HepG2 (cell line): ENCODE measurements around the gene KCNB1. TPM values are rescaled to one million over a fixed set of nuclear protein-coding genes. Genes with fewer than 3 reads are reported as not detected.
A peak's percentile ranks its signal among the peaks of the same experiment; 100 is the strongest.

Experiments used
- ARHGAP35 ChIP-seq: sonication (generic); formaldehyde crosslinking; IDR thresholded peaks from 2 replicates; pipeline ENCODE4 v1.9.0; 2022; ENCODE audit warnings: mild to moderate bottlenecking, inconsistent platforms, moderate library complexity, missing genetic modification reagents, borderline replicate concordance
- ARID3A ChIP-seq: IDR thresholded peaks from 2 replicates; pipeline ENCODE4 v1.6.1; 2012; ENCODE audit warnings: low read depth, low read length, improper control_type of control experiment
- ARNT ChIP-seq: fragments of 450-650 bp; IDR thresholded peaks from 2 replicates; pipeline ENCODE4 v1.6.1; 2017
- ARNTL ChIP-seq: sonication (generic); formaldehyde crosslinking; IDR thresholded peaks from 2 replicates; pipeline ENCODE4 v1.4.0; 2020; ENCODE audit warnings: mild to moderate bottlenecking, missing genetic modification reagents
- ATF3 ChIP-seq: sonication (generic); formaldehyde crosslinking; IDR thresholded peaks from 2 replicates; pipeline ENCODE4 v1.4.0; 2020; ENCODE audit warnings: missing genetic modification reagents
- EED ChIP-seq: sonication (generic); formaldehyde crosslinking; IDR thresholded peaks from 2 replicates; pipeline ENCODE4 v1.5.0; 2020; ENCODE audit warnings: mild to moderate bottlenecking, missing genetic modification reagents
- FOXJ3 ChIP-seq: sonication (generic); formaldehyde crosslinking; IDR thresholded peaks from 2 replicates; pipeline ENCODE4 v1.4.0; 2020; ENCODE audit warnings: missing genetic modification reagents, mild to moderate bottlenecking, borderline replicate concordance
- GATAD2A ChIP-seq: IDR thresholded peaks from 2 replicates; pipeline ENCODE4 v1.6.1; 2016
- HDAC1 ChIP-seq: sonication (generic); formaldehyde crosslinking; IDR thresholded peaks from 2 replicates; pipeline ENCODE4 v1.5.1; 2020; ENCODE audit warnings: mild to moderate bottlenecking, missing genetic modification reagents
- HINFP ChIP-seq: sonication (generic); formaldehyde crosslinking; IDR thresholded peaks from 2 replicates; pipeline ENCODE4 v1.4.0; 2020; ENCODE audit warnings: low read depth, mild to moderate bottlenecking, missing genetic modification reagents
- KDM5B ChIP-seq: sonication (generic); formaldehyde crosslinking; IDR thresholded peaks from 2 replicates; pipeline ENCODE4 v1.4.0; 2020; ENCODE audit warnings: missing genetic modification reagents, mild to moderate bottlenecking, borderline replicate concordance
- NONO ChIP-seq, 2 experiments: fragments of 450-650 bp in 1 of 2; sonication (generic) in 1 of 2; formaldehyde crosslinking in 1 of 2; IDR thresholded peaks in 1 of 2; conservative IDR thresholded peaks in 1 of 2; 2 replicates each; pipeline versions ENCODE4 v1.6.1 to v1.8.0; 2017 to 2022; ENCODE audit warnings: mild to moderate bottlenecking in 1 of 2, missing genetic modification reagents in 1 of 2, moderate library complexity in 1 of 2
- PITX1 ChIP-seq: sonication (generic); formaldehyde crosslinking; IDR thresholded peaks from 2 replicates; pipeline ENCODE4 v1.5.1; 2020; ENCODE audit warnings: mild to moderate bottlenecking, missing genetic modification reagents
- REL ChIP-seq: sonication (generic); formaldehyde crosslinking; conservative IDR thresholded peaks from 2 replicates; pipeline ENCODE4 v1.8.0; 2022; ENCODE audit warnings: mild to moderate bottlenecking, missing genetic modification reagents, moderate library complexity
- SPEN ChIP-seq: sonication (generic); formaldehyde crosslinking; IDR thresholded peaks from 2 replicates; pipeline ENCODE4 v1.5.1; 2020; ENCODE audit warnings: low read depth, mild to moderate bottlenecking, missing genetic modification reagents
- SUZ12 ChIP-seq: fragments of 150-350 bp; IDR thresholded peaks from 2 replicates; pipeline ENCODE4 v1.6.1; 2014; ENCODE audit warnings: low read depth, low read length
- TFE3 ChIP-seq: IDR thresholded peaks from 2 replicates; pipeline ENCODE4 v1.6.1; 2016
- TOPORS ChIP-seq: sonication (generic); formaldehyde crosslinking; IDR thresholded peaks from 2 replicates; pipeline ENCODE4 v1.8.0; 2023; ENCODE audit warnings: mild to moderate bottlenecking, missing genetic modification reagents
- ZNF367 ChIP-seq: sonication (generic); formaldehyde crosslinking; IDR thresholded peaks from 2 replicates; pipeline ENCODE4 v1.4.0; 2020; ENCODE audit warnings: missing genetic modification reagents, borderline replicate concordance
- ZNF451 ChIP-seq: sonication (generic); formaldehyde crosslinking; IDR thresholded peaks from 2 replicates; pipeline ENCODE4 v1.5.0; 2020; ENCODE audit warnings: mild to moderate bottlenecking, missing genetic modification reagents
- ZNF484 ChIP-seq: sonication (generic); formaldehyde crosslinking; IDR thresholded peaks from 2 replicates; pipeline ENCODE4 v1.5.1; 2020; ENCODE audit warnings: mild to moderate bottlenecking, low read depth, missing genetic modification reagents, borderline replicate concordance
- ZNF678 ChIP-seq: sonication (generic); formaldehyde crosslinking; IDR thresholded peaks from 2 replicates; pipeline ENCODE4 v1.4.0; 2020; ENCODE audit warnings: mild to moderate bottlenecking, missing genetic modification reagents
- polyA plus RNA-seq, 8 experiments: library from polyadenylated mRNA; depleted of rRNA in 3 of 8; stranded (reverse) in 7 of 8; unstranded in 1 of 8; fragments of >200 nt; fragmentation: Illumina TruSeq in 4 of 8; extraction: Trizol in 4 of 8; gene quantifications; 2 replicates each; pipeline versions ENCODE4 v1.2.1 to v1.2.3, GENCODE V29; 2011 to 2016; ENCODE audit warnings: low read depth in 4 of 8, missing spikeins in 1 of 8, mixed read lengths in 1 of 8; ENCODE audit not compliant: insufficient read depth in 1 of 8
- total RNA-seq, 5 experiments: library from RNA; depleted of rRNA; stranded (reverse); fragments of >200 nt; fragmentation: Illumina TruSeq; extraction: Trizol; gene quantifications; 2 replicates each; pipeline ENCODE4 v1.2.3, GENCODE V29; 2016; ENCODE audit warnings: low read depth in 1 of 5

KCNB1 gene
- total and polyA plus RNA-seq, 2 of the 13 experiments (the other 11 are each of a cell fraction or from before 2014, with no cell fraction given) = 0.02 TPM; not detected in 1

- no peak for TF ChIP-seq ARNT
- peak; percentile 53; the same call in 1 of the 2 replicates for TF ChIP-seq SPEN (CRISPR knock-in tag)
- TF ChIP-seq TOPORS (CRISPR knock-in tag) = 0 out of 2 replicates have a peak, but pooled peaks have one; percentile 66
- TF ChIP-seq EED (CRISPR knock-in tag) = peak; percentile 70; the same call in 1 of the 2 replicates
- TF ChIP-seq ATF3 (CRISPR knock-in tag) = no peak
- peak; percentile 67; the same call in 1 of the 2 replicates for TF ChIP-seq PITX1 (CRISPR knock-in tag)
- TF ChIP-seq KDM5B = peak; percentile 81; the same call in 1 of the 2 replicates
- TF ChIP-seq ZNF367 (CRISPR knock-in tag) = no peak
- TF ChIP-seq FOXJ3 (CRISPR knock-in tag) = no peak
- 0 out of 2 replicates have a peak, but pooled peaks have one; percentile 27 for TF ChIP-seq ARNTL (CRISPR knock-in tag)
- peak; percentile 26; the same call in 1 of the 2 replicates for TF ChIP-seq GATAD2A
- TF ChIP-seq HINFP (CRISPR knock-in tag) = peak; percentile 63; the same call in 1 of the 2 replicates
- no peak for TF ChIP-seq NONO (IDR thresholded peaks at IDR 0.05)
- TF ChIP-seq NONO (CRISPR knock-in tag; conservative IDR thresholded peaks at IDR 0.05) = peak; percentile 86
- TF ChIP-seq TFE3 (CRISPR knock-in tag) = peak; percentile 27; the same call in 1 of the 2 replicates
- peak; percentile 47; the same call in 1 of the 2 replicates for TF ChIP-seq ZNF451
- no peak for TF ChIP-seq ZNF484 (CRISPR knock-in tag)
- TF ChIP-seq REL = no peak
- peak; percentile 21; the same call in 1 of the 2 replicates for TF ChIP-seq SUZ12
- TF ChIP-seq HDAC1 (CRISPR knock-in tag) = peak; percentile 45; the same call in 1 of the 2 replicates
- no peak for TF ChIP-seq ARID3A
- TF ChIP-seq ZNF678 = 0 out of 2 replicates have a peak, but pooled peaks have one; percentile 73
- peak; percentile 47; the same call in 1 of the 2 replicates for TF ChIP-seq ARHGAP35 (CRISPR knock-in tag)
These were observed 2.0 kb upstream of the KCNB1 start (continued) for GRCh38 chr20:49484180-49485140.
